ENCODE measurements around the gene CSNK2B.

- no peak for TF ChIP-seq POLR2AphosphoS5 (IDR thresholded peaks at IDR 0.05)
- no peak for TF ChIP-seq CTCF (IDR thresholded peaks at IDR 0.05)
- TF ChIP-seq EP300 (IDR thresholded peaks at IDR 0.05), result no peak
These were observed 26.8 kb upstream of the CSNK2B start for GRCh38 chr6:31639043-31639442.

Data from suprapubic skin (tissue), 4 donors.